Ishikawa (cell line): ENCODE data around the gene IFT74.

Source experiments
- EP300 ChIP-seq: IDR thresholded peaks from 2 replicates; pipeline ENCODE4 v1.6.1; 2012; ENCODE audit warnings: borderline replicate concordance
- ZBTB7A ChIP-seq: IDR thresholded peaks from 2 replicates; pipeline ENCODE4 v1.6.1; 2012; ENCODE audit warnings: low read depth
- TF ChIP-seq, protein P1 (sequence below): IDR thresholded peaks from 2 replicates; pipeline ENCODE4 v1.6.1; 2012; ENCODE audit warnings: low read depth, mild to moderate bottlenecking
- TF ChIP-seq, protein P2 (sequence below): IDR thresholded peaks from 2 replicates; pipeline ENCODE4 v1.6.1; 2012

DNA sequence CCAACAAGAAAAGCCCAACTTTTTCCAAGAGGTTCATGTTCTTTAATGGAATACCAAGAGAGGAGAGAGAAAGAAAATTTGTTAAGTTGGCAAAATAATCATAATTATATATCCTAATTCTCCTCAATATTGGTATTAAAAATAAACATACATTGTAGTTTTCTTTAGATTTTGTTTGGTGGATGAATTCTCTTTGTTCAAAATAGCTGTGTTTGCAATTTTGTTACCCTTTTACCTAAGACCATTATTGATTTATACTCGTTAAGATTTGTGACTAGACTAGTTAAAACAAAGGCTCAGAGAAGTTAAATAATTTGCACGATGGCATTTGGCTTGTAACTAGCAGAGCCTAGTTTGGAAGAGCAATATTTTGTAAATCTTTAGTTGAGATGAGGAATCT lies 39.6 kb downstream of the IFT74 start:
- no peak for TF ChIP-seq ZBTB7A
- TF ChIP-seq, protein P1, sequence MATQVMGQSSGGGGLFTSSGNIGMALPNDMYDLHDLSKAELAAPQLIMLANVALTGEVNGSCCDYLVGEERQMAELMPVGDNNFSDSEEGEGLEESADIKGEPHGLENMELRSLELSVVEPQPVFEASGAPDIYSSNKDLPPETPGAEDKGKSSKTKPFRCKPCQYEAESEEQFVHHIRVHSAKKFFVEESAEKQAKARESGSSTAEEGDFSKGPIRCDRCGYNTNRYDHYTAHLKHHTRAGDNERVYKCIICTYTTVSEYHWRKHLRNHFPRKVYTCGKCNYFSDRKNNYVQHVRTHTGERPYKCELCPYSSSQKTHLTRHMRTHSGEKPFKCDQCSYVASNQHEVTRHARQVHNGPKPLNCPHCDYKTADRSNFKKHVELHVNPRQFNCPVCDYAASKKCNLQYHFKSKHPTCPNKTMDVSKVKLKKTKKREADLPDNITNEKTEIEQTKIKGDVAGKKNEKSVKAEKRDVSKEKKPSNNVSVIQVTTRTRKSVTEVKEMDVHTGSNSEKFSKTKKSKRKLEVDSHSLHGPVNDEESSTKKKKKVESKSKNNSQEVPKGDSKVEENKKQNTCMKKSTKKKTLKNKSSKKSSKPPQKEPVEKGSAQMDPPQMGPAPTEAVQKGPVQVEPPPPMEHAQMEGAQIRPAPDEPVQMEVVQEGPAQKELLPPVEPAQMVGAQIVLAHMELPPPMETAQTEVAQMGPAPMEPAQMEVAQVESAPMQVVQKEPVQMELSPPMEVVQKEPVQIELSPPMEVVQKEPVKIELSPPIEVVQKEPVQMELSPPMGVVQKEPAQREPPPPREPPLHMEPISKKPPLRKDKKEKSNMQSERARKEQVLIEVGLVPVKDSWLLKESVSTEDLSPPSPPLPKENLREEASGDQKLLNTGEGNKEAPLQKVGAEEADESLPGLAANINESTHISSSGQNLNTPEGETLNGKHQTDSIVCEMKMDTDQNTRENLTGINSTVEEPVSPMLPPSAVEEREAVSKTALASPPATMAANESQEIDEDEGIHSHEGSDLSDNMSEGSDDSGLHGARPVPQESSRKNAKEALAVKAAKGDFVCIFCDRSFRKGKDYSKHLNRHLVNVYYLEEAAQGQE = no peak
- TF ChIP-seq EP300 = no peak
- TF ChIP-seq, protein P2, sequence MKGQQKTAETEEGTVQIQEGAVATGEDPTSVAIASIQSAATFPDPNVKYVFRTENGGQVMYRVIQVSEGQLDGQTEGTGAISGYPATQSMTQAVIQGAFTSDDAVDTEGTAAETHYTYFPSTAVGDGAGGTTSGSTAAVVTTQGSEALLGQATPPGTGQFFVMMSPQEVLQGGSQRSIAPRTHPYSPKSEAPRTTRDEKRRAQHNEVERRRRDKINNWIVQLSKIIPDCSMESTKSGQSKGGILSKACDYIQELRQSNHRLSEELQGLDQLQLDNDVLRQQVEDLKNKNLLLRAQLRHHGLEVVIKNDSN = no peak
